ENCODE results near the gene CALHM1. TPM values are rescaled to one million over a fixed set of nuclear protein-coding genes. Genes with fewer than 3 reads are reported as not detected.

Gene CALHM1
- total RNA-seq, 3 donors from 2014 or later: not detected

GRCh38 chr10:103443475-103444185 is 15.1 kb downstream of the CALHM1 start:
- TF ChIP-seq CTCF (IDR thresholded peaks at IDR 0.05): no peak
- intact Hi-C loops (cut with DNase I, micrococcal nuclease): no loop called here
- DNase-seq: no peak
- H3K4me1 ChIP-seq (ENCODE audit: low read depth): peaks cover 2% of the 10 kb centered on the region
- no peaks in the 10 kb centered on the region for H3K9me3 ChIP-seq
- H3K36me3 ChIP-seq (ENCODE audit: low read depth): peaks cover 3% of the 10 kb centered on the region
- no peak overlapping the region for H3K4me3 ChIP-seq
- no peak for ATAC-seq

- ATAC-seq: peak; percentile 23
- DNase-seq: no peak
- Histone ChIP-seq H3K9me3 (no peaks in the 10 kb centered on the region), H3K4me1 (ENCODE audit: low read depth) (no peaks in the 10 kb centered on the region), H3K36me3 (ENCODE audit: low read depth) (peaks cover 3% of the 10 kb centered on the region), H3K4me3 (no peak overlapping the region)
- TF ChIP-seq CTCF (IDR thresholded peaks at IDR 0.05): no peak
- intact Hi-C loops (cut with DNase I, micrococcal nuclease): no loop called here
Observed at GRCh38 chr10:103442031-103442461, 16.7 kb downstream of the CALHM1 start.

GRCh38 chr10:103441611-103442010 is 17.1 kb downstream of the CALHM1 start:
- DNase-seq (no peak), ATAC-seq (no peak)
- intact Hi-C loops (cut with DNase I, micrococcal nuclease): no loop called here
- Histone ChIP-seq H3K9me3 (no peaks in the 10 kb centered on the region), H3K4me3 (no peak overlapping the region), H3K36me3 (ENCODE audit: low read depth) (peaks cover 3% of the 10 kb centered on the region), H3K4me1 (ENCODE audit: low read depth) (no peaks in the 10 kb centered on the region)
- TF ChIP-seq CTCF (IDR thresholded peaks at IDR 0.05): no peak

GRCh38 chr10:103441206-103441605 is 17.5 kb downstream of the CALHM1 start:
- no peak for DNase-seq
- no peak overlapping the region for H3K4me3 ChIP-seq
- no peaks in the 10 kb centered on the region for H3K9me3 ChIP-seq
- ATAC-seq: no peak
- no peak for TF ChIP-seq CTCF (IDR thresholded peaks at IDR 0.05)
- intact Hi-C loops (cut with DNase I, micrococcal nuclease): no loop called here
- no peaks in the 10 kb centered on the region for H3K4me1 ChIP-seq (ENCODE audit: low read depth)
- peaks cover 3% of the 10 kb centered on the region for H3K36me3 ChIP-seq (ENCODE audit: low read depth)

- H3K4me1 ChIP-seq (ENCODE audit: low read depth): no peaks in the 10 kb centered on the region
- H3K9me3 ChIP-seq: no peaks in the 10 kb centered on the region
- no peak for DNase-seq
- no peak for TF ChIP-seq CTCF (IDR thresholded peaks at IDR 0.05)
- no peak overlapping the region for H3K4me3 ChIP-seq
- peaks cover 7% of the 10 kb centered on the region for H3K36me3 ChIP-seq (ENCODE audit: low read depth)
- ATAC-seq: no peak
- intact Hi-C loops (cut with DNase I, micrococcal nuclease): no loop called here
Observed at GRCh38 chr10:103440416-103440815, 18.3 kb downstream of the CALHM1 start.

Data from mucosa of descending colon (tissue), 3 donors.